Measurements from ENCODE around the gene ALKBH6. TPM values are rescaled to one million over a fixed set of nuclear protein-coding genes. Genes with fewer than 3 reads are reported as not detected.
A peak's percentile ranks its signal among the peaks of the same experiment; 100 is the strongest.

ALKBH6 gene
- total and polyA plus RNA-seq, 9 of the 15 experiments (the other 6 are each of a cell fraction or from before 2014, with no cell fraction given) = 0.67 to 62.0 (median 34.5) TPM

GRCh38 chr19:36014012-36014924, at the start of gene ALKBH6 (continued):
- TF ChIP-seq, protein P1, sequence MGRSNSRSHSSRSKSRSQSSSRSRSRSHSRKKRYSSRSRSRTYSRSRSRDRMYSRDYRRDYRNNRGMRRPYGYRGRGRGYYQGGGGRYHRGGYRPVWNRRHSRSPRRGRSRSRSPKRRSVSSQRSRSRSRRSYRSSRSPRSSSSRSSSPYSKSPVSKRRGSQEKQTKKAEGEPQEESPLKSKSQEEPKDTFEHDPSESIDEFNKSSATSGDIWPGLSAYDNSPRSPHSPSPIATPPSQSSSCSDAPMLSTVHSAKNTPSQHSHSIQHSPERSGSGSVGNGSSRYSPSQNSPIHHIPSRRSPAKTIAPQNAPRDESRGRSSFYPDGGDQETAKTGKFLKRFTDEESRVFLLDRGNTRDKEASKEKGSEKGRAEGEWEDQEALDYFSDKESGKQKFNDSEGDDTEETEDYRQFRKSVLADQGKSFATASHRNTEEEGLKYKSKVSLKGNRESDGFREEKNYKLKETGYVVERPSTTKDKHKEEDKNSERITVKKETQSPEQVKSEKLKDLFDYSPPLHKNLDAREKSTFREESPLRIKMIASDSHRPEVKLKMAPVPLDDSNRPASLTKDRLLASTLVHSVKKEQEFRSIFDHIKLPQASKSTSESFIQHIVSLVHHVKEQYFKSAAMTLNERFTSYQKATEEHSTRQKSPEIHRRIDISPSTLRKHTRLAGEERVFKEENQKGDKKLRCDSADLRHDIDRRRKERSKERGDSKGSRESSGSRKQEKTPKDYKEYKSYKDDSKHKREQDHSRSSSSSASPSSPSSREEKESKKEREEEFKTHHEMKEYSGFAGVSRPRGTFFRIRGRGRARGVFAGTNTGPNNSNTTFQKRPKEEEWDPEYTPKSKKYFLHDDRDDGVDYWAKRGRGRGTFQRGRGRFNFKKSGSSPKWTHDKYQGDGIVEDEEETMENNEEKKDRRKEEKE (IDR thresholded peaks at IDR 0.05; ENCODE audit: borderline replicate concordance in 1 of 2, control insufficient read depth in 1 of 2, low read depth in 2 of 2, low read length in 1 of 2) = no peak
- TF ChIP-seq RNF2 (IDR thresholded peaks at IDR 0.05) (no peak), ELF4 (CRISPR knock-in tag; IDR thresholded peaks at IDR 0.05) (peak; percentile 85), ZNF785 (CRISPR knock-in tag; IDR thresholded peaks at IDR 0.05) (no peak), NBN (IDR thresholded peaks at IDR 0.05; ENCODE audit: low read depth) (no peak), ZBED1 (IDR thresholded peaks at IDR 0.05) (no peak), HBP1 (CRISPR knock-in tag; IDR thresholded peaks at IDR 0.05) (peak; percentile 47), SIN3B (IDR thresholded peaks at IDR 0.05; ENCODE audit: low read depth) (no peak), MLX (CRISPR knock-in tag; conservative IDR thresholded peaks at IDR 0.05) (no peak), ZNF584 (CRISPR knock-in tag; IDR thresholded peaks at IDR 0.05; ENCODE audit: low read depth) (no peak), FOSL1 (tag; conservative IDR thresholded peaks at IDR 0.05) (no peak), PHTF2 (CRISPR knock-in tag; IDR thresholded peaks at IDR 0.05) (no peak), HDAC8 (tag; IDR thresholded peaks at IDR 0.05) (no peak), NFATC3 (IDR thresholded peaks at IDR 0.05) (no peak)
- TF ChIP-seq, protein P2, sequence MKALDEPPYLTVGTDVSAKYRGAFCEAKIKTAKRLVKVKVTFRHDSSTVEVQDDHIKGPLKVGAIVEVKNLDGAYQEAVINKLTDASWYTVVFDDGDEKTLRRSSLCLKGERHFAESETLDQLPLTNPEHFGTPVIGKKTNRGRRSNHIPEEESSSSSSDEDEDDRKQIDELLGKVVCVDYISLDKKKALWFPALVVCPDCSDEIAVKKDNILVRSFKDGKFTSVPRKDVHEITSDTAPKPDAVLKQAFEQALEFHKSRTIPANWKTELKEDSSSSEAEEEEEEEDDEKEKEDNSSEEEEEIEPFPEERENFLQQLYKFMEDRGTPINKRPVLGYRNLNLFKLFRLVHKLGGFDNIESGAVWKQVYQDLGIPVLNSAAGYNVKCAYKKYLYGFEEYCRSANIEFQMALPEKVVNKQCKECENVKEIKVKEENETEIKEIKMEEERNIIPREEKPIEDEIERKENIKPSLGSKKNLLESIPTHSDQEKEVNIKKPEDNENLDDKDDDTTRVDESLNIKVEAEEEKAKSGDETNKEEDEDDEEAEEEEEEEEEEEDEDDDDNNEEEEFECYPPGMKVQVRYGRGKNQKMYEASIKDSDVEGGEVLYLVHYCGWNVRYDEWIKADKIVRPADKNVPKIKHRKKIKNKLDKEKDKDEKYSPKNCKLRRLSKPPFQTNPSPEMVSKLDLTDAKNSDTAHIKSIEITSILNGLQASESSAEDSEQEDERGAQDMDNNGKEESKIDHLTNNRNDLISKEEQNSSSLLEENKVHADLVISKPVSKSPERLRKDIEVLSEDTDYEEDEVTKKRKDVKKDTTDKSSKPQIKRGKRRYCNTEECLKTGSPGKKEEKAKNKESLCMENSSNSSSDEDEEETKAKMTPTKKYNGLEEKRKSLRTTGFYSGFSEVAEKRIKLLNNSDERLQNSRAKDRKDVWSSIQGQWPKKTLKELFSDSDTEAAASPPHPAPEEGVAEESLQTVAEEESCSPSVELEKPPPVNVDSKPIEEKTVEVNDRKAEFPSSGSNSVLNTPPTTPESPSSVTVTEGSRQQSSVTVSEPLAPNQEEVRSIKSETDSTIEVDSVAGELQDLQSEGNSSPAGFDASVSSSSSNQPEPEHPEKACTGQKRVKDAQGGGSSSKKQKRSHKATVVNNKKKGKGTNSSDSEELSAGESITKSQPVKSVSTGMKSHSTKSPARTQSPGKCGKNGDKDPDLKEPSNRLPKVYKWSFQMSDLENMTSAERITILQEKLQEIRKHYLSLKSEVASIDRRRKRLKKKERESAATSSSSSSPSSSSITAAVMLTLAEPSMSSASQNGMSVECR (CRISPR knock-in tag; IDR thresholded peaks at IDR 0.05) = peak; percentile 72; the same call in 1 of the 2 replicates
- TF ChIP-seq, protein P3, sequence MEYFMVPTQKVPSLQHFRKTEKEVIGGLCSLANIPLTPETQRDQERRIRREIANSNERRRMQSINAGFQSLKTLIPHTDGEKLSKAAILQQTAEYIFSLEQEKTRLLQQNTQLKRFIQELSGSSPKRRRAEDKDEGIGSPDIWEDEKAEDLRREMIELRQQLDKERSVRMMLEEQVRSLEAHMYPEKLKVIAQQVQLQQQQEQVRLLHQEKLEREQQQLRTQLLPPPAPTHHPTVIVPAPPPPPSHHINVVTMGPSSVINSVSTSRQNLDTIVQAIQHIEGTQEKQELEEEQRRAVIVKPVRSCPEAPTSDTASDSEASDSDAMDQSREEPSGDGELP (CRISPR knock-in tag; IDR thresholded peaks at IDR 0.05; ENCODE audit: borderline replicate concordance) = peak; percentile 67; the same call in 1 of the 2 replicates

All from K562 (cell line).